H9 (cell line): ENCODE data around the gene SEPTIN6. TPM values are rescaled to one million over a fixed set of nuclear protein-coding genes. Genes with fewer than 3 reads are reported as not detected.

ENCODE experiments used
- DNase-seq: peaks from one replicate; pipeline ENCODE4 v3.0.0-alpha.2; 2017
- H2AFZ ChIP-seq: one replicate; pipeline ENCODE4 v1.6.1; 2013; ENCODE audit warnings: mild to moderate bottlenecking, low read length, control low read depth, moderate library complexity
- H2AK5ac ChIP-seq: 2 replicates; pipeline ENCODE4 v1.6.1; 2013; ENCODE audit warnings: low read length, control low read depth, mixed read lengths; ENCODE audit not compliant: insufficient read length
- H2BK120ac ChIP-seq: one replicate; pipeline ENCODE4 v1.6.1; 2013; ENCODE audit warnings: low read depth, mild to moderate bottlenecking, low read length, control low read depth, inconsistent platforms; ENCODE audit not compliant: poor library complexity, severe bottlenecking
- H2BK12ac ChIP-seq: 2 replicates; pipeline ENCODE4 v1.6.1; 2013; ENCODE audit warnings: low read length, control low read depth, mixed read lengths, low read depth; ENCODE audit not compliant: insufficient read length
- H2BK15ac ChIP-seq: 2 replicates; pipeline ENCODE4 v1.6.1; 2013; ENCODE audit warnings: low read depth, low read length, control low read depth
- H2BK20ac ChIP-seq: one replicate; pipeline ENCODE4 v1.6.1; 2013; ENCODE audit warnings: low read depth, mild to moderate bottlenecking, low read length, control low read depth, inconsistent platforms; ENCODE audit not compliant: poor library complexity, severe bottlenecking
- H2BK5ac ChIP-seq: 2 replicates; pipeline ENCODE4 v1.6.1; 2013; ENCODE audit warnings: low read length, control low read depth, mixed read lengths; ENCODE audit not compliant: insufficient read length
- H3K14ac ChIP-seq: 2 replicates; pipeline ENCODE4 v1.6.1; 2013; ENCODE audit warnings: low read length, control low read depth; ENCODE audit not compliant: insufficient read depth
- H3K18ac ChIP-seq: 2 replicates; pipeline ENCODE4 v1.6.1; 2013; ENCODE audit warnings: low read depth, mild to moderate bottlenecking, mixed read lengths, low read length, control low read depth; ENCODE audit not compliant: insufficient read length
- H3K23ac ChIP-seq: 2 replicates; pipeline ENCODE4 v1.6.1; 2013; ENCODE audit warnings: low read length, control low read depth, mixed read lengths, low read depth; ENCODE audit not compliant: insufficient read length
- H3K23me2 ChIP-seq: 2 replicates; pipeline ENCODE4 v1.6.1; 2013; ENCODE audit warnings: low read depth, mild to moderate bottlenecking, mixed read lengths, low read length, control low read depth; ENCODE audit not compliant: insufficient read length, poor library complexity, severe bottlenecking
- H3K27ac ChIP-seq: 2 replicates; pipeline ENCODE4 v1.5.1; 2013; ENCODE audit warnings: low read length, control low read depth, mixed read lengths, low read depth; ENCODE audit not compliant: insufficient read length
- H3K27me3 ChIP-seq: 2 replicates; pipeline ENCODE4 v1.6.1; 2013; ENCODE audit warnings: low read length, control low read depth, inconsistent platforms; ENCODE audit not compliant: insufficient read depth
- H3K4ac ChIP-seq: 2 replicates; pipeline ENCODE4 v1.6.1; 2013; ENCODE audit warnings: low read depth, mild to moderate bottlenecking, control low read depth, inconsistent platforms, low read length, moderate library complexity
- H3K4me1 ChIP-seq: 2 replicates; pipeline ENCODE4 v1.6.1; 2013; ENCODE audit warnings: low read length, control low read depth, inconsistent platforms; ENCODE audit not compliant: insufficient read depth
- H3K4me2 ChIP-seq: 2 replicates; pipeline ENCODE4 v1.6.1; 2013; ENCODE audit warnings: low read length, control low read depth, mixed read lengths; ENCODE audit not compliant: insufficient read length, insufficient read depth
- H3K56ac ChIP-seq: 2 replicates; pipeline ENCODE4 v1.6.1; 2013; ENCODE audit warnings: low read depth, mild to moderate bottlenecking, mixed read lengths, low read length, control low read depth; ENCODE audit not compliant: insufficient read length
- H3K79me1 ChIP-seq: 2 replicates; pipeline ENCODE4 v1.6.1; 2013; ENCODE audit warnings: low read depth, mild to moderate bottlenecking, moderate library complexity, low read length, control low read depth, inconsistent platforms; ENCODE audit not compliant: insufficient read depth, poor library complexity, severe bottlenecking
- H3K79me2 ChIP-seq: 2 replicates; pipeline ENCODE4 v1.6.1; 2013; ENCODE audit warnings: low read length, control low read depth, inconsistent platforms; ENCODE audit not compliant: insufficient read depth
- H3K9ac ChIP-seq: 2 replicates; pipeline ENCODE4 v1.6.1; 2013; ENCODE audit warnings: low read length, control low read depth, mixed read lengths; ENCODE audit not compliant: insufficient read length; ENCODE audit errors: extremely low read depth
- H3K9me3 ChIP-seq: one replicate; pipeline ENCODE4 v1.6.1; 2013; ENCODE audit warnings: low read depth, low read length, inconsistent platforms; ENCODE audit not compliant: control insufficient read depth
- H3T11ph ChIP-seq: one replicate; pipeline ENCODE4 v1.6.1; 2013; ENCODE audit warnings: mild to moderate bottlenecking, low read length, control low read depth, inconsistent platforms
- H4K20me1 ChIP-seq: one replicate; pipeline ENCODE4 v1.6.1; 2013; ENCODE audit not compliant: control insufficient read depth, insufficient read length, insufficient read depth
- H4K5ac ChIP-seq: 2 replicates; pipeline ENCODE4 v1.6.1; 2013; ENCODE audit warnings: low read depth, mild to moderate bottlenecking, mixed read lengths, low read length, control low read depth; ENCODE audit not compliant: insufficient read length
- H4K8ac ChIP-seq: replicated peaks from 2 replicates; pipeline ENCODE4 v1.6.1; 2013; ENCODE audit warnings: low read length, control low read depth, mixed read lengths, low read depth; ENCODE audit not compliant: insufficient read length
- H4K91ac ChIP-seq: 2 replicates; pipeline ENCODE4 v1.6.1; 2013; ENCODE audit warnings: low read depth, mild to moderate bottlenecking, moderate library complexity, mixed read lengths, low read length, control low read depth; ENCODE audit not compliant: insufficient read length
- H3K27ac Mint-ChIP-seq, 3 experiments: 2 replicates in 2 of 3; 3 replicates in 1 of 3; pipeline ENCODE4 v1.8.0; 2020 to 2021; ENCODE audit warnings: mixed read lengths in 3 of 3, mild to moderate bottlenecking in 1 of 3, moderate library complexity in 1 of 3
- H3K27me3 Mint-ChIP-seq: 2 replicates; pipeline ENCODE4 v1.8.0; 2021; ENCODE audit warnings: low read depth, mild to moderate bottlenecking, moderate library complexity, mixed read lengths
- H3K36me3 Mint-ChIP-seq, 3 experiments: 2 replicates in 2 of 3; 3 replicates in 1 of 3; pipeline ENCODE4 v1.8.0; 2020 to 2021; ENCODE audit warnings: low read depth in 3 of 3, mixed read lengths in 3 of 3; ENCODE audit not compliant: insufficient read depth in 1 of 3
- H3K4me1 Mint-ChIP-seq, 2 experiments: 2 replicates each; pipeline ENCODE4 v1.8.0; 2020; ENCODE audit warnings: mixed read lengths in 2 of 2
- H3K4me3 Mint-ChIP-seq, 2 experiments: 2 replicates in 1 of 2; 3 replicates in 1 of 2; pipeline ENCODE4 v1.8.0; 2020 to 2021; ENCODE audit warnings: mild to moderate bottlenecking in 2 of 2, mixed read lengths in 2 of 2, moderate library complexity in 1 of 2
- H3K9me3 Mint-ChIP-seq, 2 experiments: 2 replicates in 1 of 2; 3 replicates in 1 of 2; pipeline ENCODE4 v1.8.0; 2020; ENCODE audit warnings: mild to moderate bottlenecking in 2 of 2, mixed read lengths in 2 of 2, moderate library complexity in 1 of 2
- CTCF ChIP-seq: fragments of 200-600 bp; sonication (generic); conservative IDR thresholded peaks from 3 replicates; pipeline ENCODE4 v1.8.0; 2021; ENCODE audit warnings: antibody characterized with exemption, mild to moderate bottlenecking
- WGBS: extraction: QIAGEN DNeasy Blood & Tissue Kit; methylation state at CpG from one replicate; pipeline ENCODE4 v1.1.7; 2013; ENCODE audit warnings: missing lambda C conversion rate, low lambda C conversion rate, mixed read lengths; ENCODE audit not compliant: insufficient read length; ENCODE audit errors: extremely low coverage; 5-methylcytosine and 5-hydroxymethylcytosine counted together
- total RNA-seq: library from RNA; stranded (reverse); gene quantifications from 2 replicates; pipeline ENCODE4 v1.2.1, GENCODE V29; 2021

SEPTIN6 gene
- total RNA-seq, 1 experiment from 2014 or later, result 23.1 TPM

- Histone ChIP-seq H3K27me3 (no peaks in the 10 kb centered on the region), H2BK12ac (no peak overlapping the region), H3K56ac (no peak overlapping the region), H3K18ac (no peak overlapping the region), H3K23ac (no peak overlapping the region), H4K91ac (no peak overlapping the region), H4K8ac (no peak overlapping the region), H2AFZ (no peak overlapping the region), H3K4me2 (no peak overlapping the region), H2BK5ac (no peak overlapping the region), H3K79me1 (no peaks in the 10 kb centered on the region), H3K9ac (no peak overlapping the region), H4K5ac (no peak overlapping the region), H2BK20ac (no peak overlapping the region), H4K20me1 (no peaks in the 10 kb centered on the region), H3K4me1 (peaks cover 2% of the 10 kb centered on the region; the same call in 1 of the 2 replicates), H3T11ph (no peak overlapping the region), H3K9me3 (peaks cover 26% of the 10 kb centered on the region), H3K14ac (no peak overlapping the region), H2BK15ac (no peak overlapping the region), H2BK120ac (no peak overlapping the region), H2AK5ac (no peak overlapping the region), H3K23me2 (peaks cover 19% of the 10 kb centered on the region), H3K79me2 (no peaks in the 10 kb centered on the region; the same call in 1 of the 2 replicates), H3K4ac (no peak overlapping the region), H3K27ac (no peak overlapping the region)
- H3K27ac Mint-ChIP-seq, result 0 out of 7 replicates have a peak overlapping the region, but pooled peaks of 1 of the 3 experiments have one; percentile 36
- H3K36me3 Mint-ChIP-seq, result peaks cover 0 to 11% (median 0%) of the 10 kb centered on the region in 3 experiments; a peak in 4 of 7 replicates
- WGBS, result no CpG with 5 or more reads among the region's 4 CpGs
- TF ChIP-seq CTCF, result no peak
- H3K9me3 Mint-ChIP-seq, result peaks cover 67 to 72% of the 10 kb centered on the region in 2 experiments
- H3K4me3 Mint-ChIP-seq, result no peak overlapping the region
- no peak for DNase-seq
- peaks cover 15% of the 10 kb centered on the region for H3K27me3 Mint-ChIP-seq
- peaks cover 27 to 31% of the 10 kb centered on the region in 2 experiments for H3K4me1 Mint-ChIP-seq
Measured at GRCh38 chrX:119688911-119689321, 4.1 kb downstream of the SEPTIN6 start.
